M059J (cell line): ENCODE measurements around the gene GUCA2A. TPM values are rescaled to one million over a fixed set of nuclear protein-coding genes. Genes with fewer than 3 reads are reported as not detected.
A peak's percentile ranks its signal among the peaks of the same experiment; 100 is the strongest.

Source experiments
- DNase-seq: peaks from one replicate; pipeline ENCODE4 v3.0.0-alpha.2; 2012; ENCODE audit warnings: low read depth
- total RNA-seq: library from RNA; depleted of rRNA; stranded (reverse); fragments of >200 nt; shearing (Covaris generic); gene quantifications from 2 replicates; pipeline ENCODE4 v1.2.3, GENCODE V29; 2014

Gene GUCA2A
- total RNA-seq, 1 experiment from 2014 or later = not detected

- no peak for DNase-seq
Observed at GRCh38 chr1:42155362-42155761, 9.2 kb downstream of the GUCA2A start.

- DNase-seq = no peak
Observed at GRCh38 chr1:42154685-42155084, 9.9 kb downstream of the GUCA2A start.

- DNase-seq = no peak
Observed at GRCh38 chr1:42153624-42154023, 10.9 kb downstream of the GUCA2A start.

- DNase-seq = no peak
Observed at GRCh38 chr1:42152907-42153600, 11.5 kb downstream of the GUCA2A start, which contains the start of gene GUCA2B. Gene GUCA2B, plus strand, starts transcription at chr1:42153410. Its CDS starts 41 bp downstream, at chr1:42153451.

- DNase-seq = no peak
Observed at GRCh38 chr1:42152119-42152518, 12.4 kb downstream of the GUCA2A start.

GRCh38 chr1:42150651-42151050 is 13.9 kb downstream of the GUCA2A start:
- no peak for DNase-seq

GRCh38 chr1:42148166-42148565 is 16.4 kb downstream of the GUCA2A start:
- no peak for DNase-seq

GRCh38 chr1:42146626-42147320 is 17.8 kb downstream of the GUCA2A start:
- peak; percentile 62 for DNase-seq

- DNase-seq = no peak
Observed at GRCh38 chr1:42145764-42146625, 18.6 kb downstream of the GUCA2A start.

GRCh38 chr1:42145389-42145716 is 19.2 kb downstream of the GUCA2A start:
- DNase-seq = no peak

- DNase-seq = no peak
Observed at GRCh38 chr1:42144711-42145388, 19.7 kb downstream of the GUCA2A start.

GRCh38 chr1:42143896-42144710 is 20.4 kb downstream of the GUCA2A start:
- no peak for DNase-seq

GRCh38 chr1:42142894-42143675 is 21.5 kb downstream of the GUCA2A start:
- peak; percentile 44 for DNase-seq

- DNase-seq = no peak
Observed at GRCh38 chr1:42141978-42142377, 22.6 kb downstream of the GUCA2A start.

GRCh38 chr1:42140191-42140590 is 24.4 kb downstream of the GUCA2A start:
- DNase-seq = no peak

- DNase-seq = no peak
Observed at GRCh38 chr1:42139444-42139843, 25.1 kb downstream of the GUCA2A start.

GRCh38 chr1:42138586-42138985 is 26.0 kb downstream of the GUCA2A start:
- DNase-seq = no peak

- no peak for DNase-seq
Observed at GRCh38 chr1:42137766-42138165, 26.8 kb downstream of the GUCA2A start.

GRCh38 chr1:42136466-42136865 is 28.1 kb downstream of the GUCA2A start:
- no peak for DNase-seq

GRCh38 chr1:42135426-42135825 is 29.1 kb downstream of the GUCA2A start:
- DNase-seq = no peak
